Liver (tissue), 9 donors: ENCODE results near the gene CDH23. TPM values are rescaled to one million over a fixed set of nuclear protein-coding genes. Genes with fewer than 3 reads are reported as not detected.
A peak's percentile ranks its signal among the peaks of the same experiment; 100 is the strongest.

Experiments used
- DNase-seq: peaks from one replicate; pipeline ENCODE4 v3.0.0-alpha.2; 2017; ENCODE audit warnings: low spot score
- H3K27ac ChIP-seq, 2 donors: one replicate each; pipeline ENCODE4 v1.7.0; 2013; ENCODE audit warnings: inconsistent platforms in 2 of 2, low read length in 2 of 2, control low read depth in 1 of 2, low read depth in 1 of 2, mild to moderate bottlenecking in 1 of 2
- H3K27me3 ChIP-seq, 4 donors: one replicate each; pipeline versions ENCODE4 v1.6.1 to v1.7.0; 2013; ENCODE audit warnings: low read length in 3 of 4, inconsistent platforms in 1 of 4, mild to moderate bottlenecking in 1 of 4, moderate library complexity in 1 of 4; ENCODE audit not compliant: control insufficient read depth in 4 of 4, insufficient read depth in 4 of 4
- H3K36me3 ChIP-seq, 4 donors: one replicate each; pipeline versions ENCODE4 v1.6.1 to v1.7.0; 2013; ENCODE audit warnings: low read length in 3 of 4, mild to moderate bottlenecking in 3 of 4, low read depth in 1 of 4, moderate library complexity in 1 of 4; ENCODE audit not compliant: control insufficient read depth in 4 of 4, insufficient read depth in 3 of 4
- H3K4me1 ChIP-seq, 4 donors: one replicate each; pipeline versions ENCODE4 v1.6.1 to v1.7.0; 2013; ENCODE audit warnings: low read length in 3 of 4, mild to moderate bottlenecking in 3 of 4, moderate library complexity in 1 of 4; ENCODE audit not compliant: control insufficient read depth in 4 of 4, insufficient read depth in 4 of 4
- H3K4me3 ChIP-seq, 3 donors: one replicate each; pipeline versions ENCODE4 v1.6.1 to v1.7.0; 2013; ENCODE audit warnings: low read length in 3 of 3, control low read depth in 1 of 3, low read depth in 1 of 3, mild to moderate bottlenecking in 1 of 3
- H3K9ac ChIP-seq, 2 donors: one replicate each; pipeline ENCODE4 v1.7.0; 2013; ENCODE audit warnings: low read length in 2 of 2, mild to moderate bottlenecking in 2 of 2, moderate library complexity in 2 of 2, control low read depth in 1 of 2, low read depth in 1 of 2
- H3K9me3 ChIP-seq, 4 donors: one replicate each; pipeline versions ENCODE4 v1.6.1 to v1.7.0; 2013; ENCODE audit warnings: low read length in 3 of 4; ENCODE audit not compliant: control insufficient read depth in 4 of 4
- CTCF ChIP-seq: fragments of 150-350 bp; IDR thresholded peaks from 2 replicates; pipeline ENCODE4 v1.5.1; 2017; ENCODE audit warnings: improper control_type of control experiment, low read depth, low read length; ENCODE audit not compliant: missing input control
- FOXA1 ChIP-seq: IDR thresholded peaks from 2 replicates; pipeline ENCODE4 v1.6.1; 2016; ENCODE audit warnings: antibody characterized with exemption
- HNF4A ChIP-seq, 2 donors: conservative IDR thresholded peaks; 2 replicates each; pipeline ENCODE4 v1.6.1; 2016; ENCODE audit warnings: antibody characterized with exemption in 2 of 2, mild to moderate bottlenecking in 2 of 2
- HNF4G ChIP-seq: IDR thresholded peaks from 2 replicates; pipeline ENCODE4 v1.6.1; 2016; ENCODE audit warnings: antibody characterized with exemption
- JUND ChIP-seq, 2 donors: IDR thresholded peaks; 2 replicates each; pipeline ENCODE4 v1.6.1; 2016; ENCODE audit warnings: antibody characterized with exemption in 2 of 2
- MAX ChIP-seq: IDR thresholded peaks from 2 replicates; pipeline ENCODE4 v1.6.1; 2016; ENCODE audit warnings: antibody characterized with exemption
- NR2F2 ChIP-seq: IDR thresholded peaks from 2 replicates; pipeline ENCODE4 v1.6.1; 2016; ENCODE audit warnings: antibody characterized with exemption
- REST ChIP-seq: IDR thresholded peaks from 2 replicates; pipeline ENCODE4 v1.6.1; 2016; ENCODE audit warnings: antibody characterized with exemption, mild to moderate bottlenecking
- RXRA ChIP-seq, 2 donors: IDR thresholded peaks; 2 replicates each; pipeline ENCODE4 v1.6.1; 2017 to 2018; ENCODE audit warnings: antibody characterized with exemption in 2 of 2, mild to moderate bottlenecking in 1 of 2
- TAF1 ChIP-seq: conservative IDR thresholded peaks from 2 replicates; pipeline ENCODE4 v1.6.1; 2016; ENCODE audit warnings: antibody characterized with exemption, mild to moderate bottlenecking
- YY1 ChIP-seq: IDR thresholded peaks from 2 replicates; pipeline ENCODE4 v1.6.1; 2016; ENCODE audit warnings: antibody characterized with exemption, mild to moderate bottlenecking
- WGBS: extraction: QIAGEN DNeasy Blood & Tissue Kit; methylation state at CpG from one replicate; pipeline ENCODE4 v1.1.7; 2013; 5-methylcytosine and 5-hydroxymethylcytosine counted together
- polyA plus RNA-seq, 2 donors: library from polyadenylated mRNA; stranded (reverse) in 1 of 2; unstranded in 1 of 2; fragments of 200-250 nt in 1 of 2; fragments of >200 nt in 1 of 2; fragmentation: Nextera tagmentation in 1 of 2; extraction: Ambion mirVana in 1 of 2; gene quantifications; one replicate each; pipeline versions ENCODE4 v1.2.1 to v1.2.3, GENCODE V29; 2013 to 2015
- total RNA-seq, 2 donors: library from RNA; depleted of rRNA; stranded (reverse); fragments of >200 nt; gene quantifications; one replicate each; pipeline ENCODE4 v1.2.3, GENCODE V29; 2014
- donor health status: healthy.
- donor health status: healthy.
- donor health status: healthy.
- donor health status: healthy.
- donor health status: healthy.

The CDH23 gene
- total and polyA plus RNA-seq, 4 donors, result 1.5 to 4.7 (median 3.4) TPM

DNA sequence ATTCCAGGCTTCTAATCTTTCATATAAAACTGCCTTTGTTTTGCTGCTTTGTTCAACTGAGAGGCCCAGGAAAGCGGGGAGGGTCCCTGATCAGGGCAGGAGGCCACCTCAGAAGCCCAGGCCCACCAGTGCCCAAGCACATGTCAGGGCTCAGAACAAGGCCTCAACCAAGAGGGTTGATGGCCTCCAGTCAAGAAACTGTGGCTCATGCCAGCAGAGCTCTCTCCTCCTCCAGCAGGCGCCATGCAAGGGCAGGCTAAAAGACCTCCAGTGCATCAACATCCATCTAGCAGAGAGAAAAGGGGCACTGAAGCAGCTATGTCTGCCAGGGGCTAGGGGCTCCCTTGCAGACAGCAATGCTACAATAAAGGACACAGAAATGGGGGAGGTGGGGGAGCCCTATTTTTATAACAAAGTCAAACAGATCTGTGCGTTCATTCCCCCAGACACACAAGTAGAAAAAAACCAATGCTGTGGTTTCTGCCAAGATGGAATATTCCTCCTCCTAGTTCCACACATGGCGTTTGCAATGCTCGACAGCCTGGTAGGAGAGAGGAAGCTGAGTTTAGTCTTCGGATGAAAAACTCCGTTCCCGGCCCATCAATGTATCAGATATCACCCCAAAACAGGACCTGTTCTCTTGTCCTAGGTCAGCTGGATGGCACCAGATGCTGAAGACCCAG, 420.4 kb downstream of the CDH23 start:
- no peak overlapping the region for H3K9ac ChIP-seq
- no peak overlapping the region for H3K27ac ChIP-seq
- 91% methylated on average over 8 of the region's 8 CpGs for WGBS
- DNase-seq, result no peak
- no peak for TF ChIP-seq HNF4A (conservative IDR thresholded peaks at IDR 0.05)
- no peak for TF ChIP-seq REST
- TF ChIP-seq RXRA (IDR thresholded peaks at IDR 0.05), result no peak
- no peak for TF ChIP-seq CTCF
- TF ChIP-seq TAF1, result no peak
- H3K4me1 ChIP-seq, result no peaks in the 10 kb centered on the region
- no peaks in the 10 kb centered on the region for H3K9me3 ChIP-seq
- no peak overlapping the region for H3K4me3 ChIP-seq
- peaks cover 23 to 67% (median 47%) of the 10 kb centered on the region in 4 donors for H3K36me3 ChIP-seq
- no peaks in the 10 kb centered on the region for H3K27me3 ChIP-seq

- H3K4me3 ChIP-seq, result no peak overlapping the region
- 59% methylated on average over 9 of the region's 9 CpGs for WGBS
- TF ChIP-seq YY1, result no peak
- TF ChIP-seq FOXA1, result no peak
- TF ChIP-seq HNF4G, result no peak
- no peak for TF ChIP-seq NR2F2
- no peak for TF ChIP-seq CTCF
- TF ChIP-seq RXRA (IDR thresholded peaks at IDR 0.05), result peak in 1 of 2 donors; percentile 26
- TF ChIP-seq MAX, result no peak
- no peak for TF ChIP-seq JUND (IDR thresholded peaks at IDR 0.05)
- DNase-seq, result no peak
- no peak overlapping the region for H3K27ac ChIP-seq
- no peaks in the 10 kb centered on the region for H3K27me3 ChIP-seq
- H3K4me1 ChIP-seq, result no peaks in the 10 kb centered on the region
- no peaks in the 10 kb centered on the region for H3K9me3 ChIP-seq
- H3K36me3 ChIP-seq, result peaks cover 25 to 74% (median 54%) of the 10 kb centered on the region in 4 donors
- no peak overlapping the region for H3K9ac ChIP-seq
Observed at GRCh38 chr10:71817831-71818655, 421.3 kb downstream of the CDH23 start.
